HEK293 (cell line): ENCODE data around the gene CBX8.

Source experiments
- CTCF ChIA-PET: fragments of 350-600 bp; formaldehyde crosslinking; extraction: SDS; loops from one replicate; lab custom pipeline; 2021; ENCODE audit warnings: antibody characterized with exemption; lab: Yijun Ruan, JAX
- POLR2A ChIA-PET: fragments of 300-600 bp; formaldehyde crosslinking; extraction: SDS; loops from one replicate; lab custom pipeline; 2020; ENCODE audit warnings: antibody characterized with exemption, inconsistent platforms; lab: Yijun Ruan, JAX
- H3K27ac ChIP-seq: fragments of 200-500 bp; sonication (Bioruptor generic); 2 replicates; pipeline ENCODE4 v1.5.1; 2014; ENCODE audit warnings: low read depth, low read length, control low read depth, inconsistent platforms; ENCODE audit errors: extremely low read depth
- H3K36me3 ChIP-seq, 2 experiments: fragments of 200-500 bp in 1 of 2; sonication (Bioruptor generic) in 1 of 2; 1 replicate in 1 of 2; 2 replicates in 1 of 2; pipeline ENCODE4 v1.5.1; 2014 to 2017; ENCODE audit warnings: inconsistent platforms in 2 of 2, low read length in 2 of 2; ENCODE audit not compliant: control insufficient read depth in 2 of 2, insufficient read depth in 1 of 2
- H3K4me1 ChIP-seq: fragments of 200-500 bp; sonication (Bioruptor generic); 2 replicates; pipeline ENCODE4 v1.5.1; 2014; ENCODE audit warnings: mild to moderate bottlenecking, low read length, inconsistent platforms; ENCODE audit not compliant: control insufficient read depth, insufficient read depth
- H3K4me3 ChIP-seq: 2 replicates; pipeline ENCODE4 v1.5.1; 2011; ENCODE audit warnings: low read depth, mild to moderate bottlenecking, control low read depth, low read length, moderate library complexity
- H3K9me3 ChIP-seq: fragments of 200-500 bp; sonication (Bioruptor generic); 2 replicates; pipeline ENCODE4 v1.5.1; 2014; ENCODE audit warnings: low read depth, low read length, inconsistent platforms; ENCODE audit not compliant: control insufficient read depth, insufficient read depth
- GLI2 ChIP-seq: fragments of 450-650 bp; formaldehyde crosslinking; IDR thresholded peaks from 2 replicates; pipeline ENCODE4; 2017; ENCODE audit warnings: missing biosample characterization, missing genetic modification characterization, low read depth, borderline replicate concordance
- KLF10 ChIP-seq: fragments of 450-650 bp; IDR thresholded peaks from 2 replicates; pipeline ENCODE4 v1.5.1; 2018; ENCODE audit warnings: missing biosample characterization, mild to moderate bottlenecking, missing genetic modification characterization
- PRDM10 ChIP-seq: fragments of 450-650 bp; formaldehyde crosslinking; IDR thresholded peaks from 2 replicates; pipeline ENCODE4 v1.5.1; 2016; ENCODE audit warnings: missing biosample characterization, missing genetic modification characterization
- PRDM4 ChIP-seq: fragments of 450-650 bp; formaldehyde crosslinking; IDR thresholded peaks from 2 replicates; pipeline ENCODE4 v1.5.1; 2017; ENCODE audit warnings: missing biosample characterization, missing genetic modification characterization
- TCF7L2 ChIP-seq: IDR thresholded peaks from 2 replicates; pipeline ENCODE4 v1.6.1; 2011; ENCODE audit warnings: low read depth, mild to moderate bottlenecking, inconsistent platforms, low read length, moderate library complexity, borderline replicate concordance
- ZBTB1 ChIP-seq: fragments of 450-650 bp; formaldehyde crosslinking; IDR thresholded peaks from 2 replicates; pipeline ENCODE4 v1.5.1; 2016; ENCODE audit warnings: missing biosample characterization, missing genetic modification characterization
- ZBTB20 ChIP-seq: fragments of 450-650 bp; formaldehyde crosslinking; IDR thresholded peaks from 2 replicates; pipeline ENCODE4 v1.5.1; 2016; ENCODE audit warnings: missing biosample characterization, missing genetic modification characterization
- ZBTB7A ChIP-seq: fragments of 450-650 bp; formaldehyde crosslinking; IDR thresholded peaks from 2 replicates; pipeline ENCODE4 v1.5.1; 2016; ENCODE audit warnings: low read depth, missing biosample characterization, missing genetic modification characterization
- ZIC2 ChIP-seq: fragments of 450-650 bp; formaldehyde crosslinking; IDR thresholded peaks from 2 replicates; pipeline ENCODE4 v1.5.1; 2016; ENCODE audit warnings: missing biosample characterization, missing genetic modification characterization
- ZNF138 ChIP-seq: fragments of 450-650 bp; formaldehyde crosslinking; IDR thresholded peaks from 2 replicates; pipeline ENCODE4 v1.5.1; 2016; ENCODE audit warnings: missing biosample characterization, missing genetic modification characterization, borderline replicate concordance
- ZNF239 ChIP-seq: fragments of 450-650 bp; formaldehyde crosslinking; IDR thresholded peaks from 2 replicates; pipeline ENCODE4 v1.5.1; 2016; ENCODE audit warnings: missing biosample characterization, missing genetic modification characterization
- ZNF514 ChIP-seq: fragments of 450-650 bp; formaldehyde crosslinking; IDR thresholded peaks from 2 replicates; pipeline ENCODE4 v1.5.1; 2016; ENCODE audit warnings: missing biosample characterization, missing genetic modification characterization
- ZNF518A ChIP-seq: fragments of 450-650 bp; formaldehyde crosslinking; conservative IDR thresholded peaks from 2 replicates; pipeline ENCODE4 v1.5.1; 2016; ENCODE audit warnings: low read depth, missing biosample characterization, missing genetic modification characterization
- ZNF623 ChIP-seq: fragments of 450-650 bp; formaldehyde crosslinking; IDR thresholded peaks from 2 replicates; pipeline ENCODE4 v1.5.1; 2016; ENCODE audit warnings: missing biosample characterization, missing genetic modification characterization
- ZNF664 ChIP-seq: fragments of 450-650 bp; formaldehyde crosslinking; IDR thresholded peaks from 2 replicates; pipeline ENCODE4 v1.5.1; 2016; ENCODE audit warnings: missing biosample characterization, missing genetic modification characterization
- ZNF843 ChIP-seq: fragments of 450-650 bp; formaldehyde crosslinking; IDR thresholded peaks from 2 replicates; pipeline ENCODE4 v1.5.1; 2016; ENCODE audit warnings: missing biosample characterization, missing genetic modification characterization
- ZSCAN18 ChIP-seq: fragments of 450-650 bp; formaldehyde crosslinking; IDR thresholded peaks from 2 replicates; pipeline ENCODE4 v1.5.1; 2016; ENCODE audit warnings: missing biosample characterization, missing genetic modification characterization

The CBX8 gene

GRCh38 chr17:79761894-79762589, 34.8 kb downstream of the CBX8 start:
- POLR2A ChIA-PET: no interaction called here
- CTCF ChIA-PET: interaction anchor here (1.3 kb wide), 2 partner anchors 16 kb away, joined by 5 to 8 read pairs; no protein-coding TSS in a partner anchor

GRCh38 chr17:79760197-79760906, 36.5 kb downstream of the CBX8 start:
- CTCF ChIA-PET: interaction anchor here (0.6 to 4.2 kb wide), 5 partner anchors 14 to 205 kb away, joined by 3 to 23 read pairs (median 5); no protein-coding TSS in a partner anchor

More at GRCh38 chr17:79761894-79762589, 34.8 kb downstream of the CBX8 start:
- Histone ChIP-seq H3K36me3 (no peaks in the 10 kb centered on the region; a peak in 1 of 3 replicates), H3K27ac (no peak overlapping the region), H3K4me1 (no peaks in the 10 kb centered on the region), H3K9me3 (no peaks in the 10 kb centered on the region), H3K4me3 (no peak overlapping the region)
- TF ChIP-seq ZNF843 (tag by site-specific recombination) (no peak), PRDM10 (tag by site-specific recombination) (peak; percentile 74)

GRCh38 chr17:79758271-79758670, 38.6 kb downstream of the CBX8 start:
- Histone ChIP-seq H3K36me3 (no peaks in the 10 kb centered on the region; a peak in 1 of 3 replicates), H3K4me3 (no peak overlapping the region), H3K9me3 (no peaks in the 10 kb centered on the region), H3K4me1 (no peaks in the 10 kb centered on the region), H3K27ac (no peak overlapping the region)
- ChIA-PET POLR2A (no interaction called here), CTCF (interaction anchor here (0.6 to 4.2 kb wide), 3 partner anchors 12 to 19 kb away, joined by 5 to 23 read pairs (median 8); no protein-coding TSS in a partner anchor)
- TF ChIP-seq ZBTB1 (tag by site-specific recombination): no peak
- no peak for TF ChIP-seq ZNF518A (tag by site-specific recombination)
- no peak for TF ChIP-seq ZNF664 (tag by site-specific recombination)
- TF ChIP-seq ZNF514: no peak
- no peak for TF ChIP-seq KLF10 (tag by site-specific recombination)
- TF ChIP-seq ZBTB20 (tag by site-specific recombination): no peak
- no peak for TF ChIP-seq ZNF138 (tag by site-specific recombination)
- TF ChIP-seq TCF7L2: no peak
- no peak for TF ChIP-seq ZBTB7A (tag by site-specific recombination)
- no peak for TF ChIP-seq ZNF623 (tag by site-specific recombination)
- TF ChIP-seq PRDM4: no peak
- TF ChIP-seq ZSCAN18: no peak
- TF ChIP-seq ZNF239 (tag by site-specific recombination): no peak

More at GRCh38 chr17:79760197-79760906, 36.5 kb downstream of the CBX8 start:
- H3K27ac ChIP-seq: no peak overlapping the region
- no peaks in the 10 kb centered on the region for H3K4me1 ChIP-seq
- no peak overlapping the region for H3K4me3 ChIP-seq
- TF ChIP-seq ZIC2 (peak; percentile 53; the same call in 1 of the 2 replicates), GLI2 (tag by site-specific recombination) (no peak)
- no peaks in the 10 kb centered on the region for H3K9me3 ChIP-seq
- no peaks in the 10 kb centered on the region; a peak in 1 of 3 replicates for H3K36me3 ChIP-seq
- POLR2A ChIA-PET: interaction anchor here (1.6 kb wide), 1 partner anchor 21 kb away, joined by 5 read pairs; no protein-coding TSS in a partner anchor
